ENCODE data around the gene SLC25A24.

GRCh38 chr1:108154314-108154713, 45.8 kb downstream of the SLC25A24 start:
- TF ChIP-seq ZC3H10 (CRISPR knock-in tag; IDR thresholded peaks at IDR 0.05) (no peak), RARB (CRISPR knock-in tag; IDR thresholded peaks at IDR 0.05) (no peak), ESRRG (CRISPR knock-in tag; IDR thresholded peaks at IDR 0.05) (no peak), ZFP3 (CRISPR knock-in tag; IDR thresholded peaks at IDR 0.05) (no peak), GLIS3 (CRISPR knock-in tag; IDR thresholded peaks at IDR 0.05) (no peak), ARNTL (CRISPR knock-in tag; IDR thresholded peaks at IDR 0.05; ENCODE audit: borderline replicate concordance, low read depth) (no peak), ZNF565 (CRISPR knock-in tag; conservative IDR thresholded peaks at IDR 0.05; ENCODE audit: low read depth) (no peak), SNAI2 (CRISPR knock-in tag; IDR thresholded peaks at IDR 0.05) (no peak), ISL1 (CRISPR knock-in tag; IDR thresholded peaks at IDR 0.05) (no peak)
